ENCODE data around the gene PLEKHG4B. TPM values are rescaled to one million over a fixed set of nuclear protein-coding genes. Genes with fewer than 3 reads are reported as not detected.

The PLEKHG4B gene
- total and polyA plus RNA-seq, 2 of the 8 experiments (the other 6 are each of a cell fraction or from before 2014, with no cell fraction given), result 31.1 to 43.6 TPM

- POLR2A ChIA-PET (ENCODE audit: partially characterized antibody), result interaction anchor here (1.2 to 1.6 kb wide), 2 partner anchors 13 to 24 kb away, joined by 4 to 5 read pairs; partner anchors contain the start of genes CCDC127 and SDHA
- no peaks in the 10 kb centered on the region for H3K27me3 ChIP-seq (replicated peaks in 1 of 4; ENCODE audit: control insufficient read depth in 3 of 4, extremely low read depth in 1 of 4, insufficient read depth in 3 of 4, low read length in 3 of 4)
- no peaks in the 10 kb centered on the region for H3K23me2 ChIP-seq (ENCODE audit: low read depth, low read length)
- no peak overlapping the region for H3K56ac ChIP-seq (replicated peaks; ENCODE audit: insufficient read length, low read depth, low read length)
- H2BK20ac ChIP-seq (ENCODE audit: low read length), result no peak overlapping the region
- no peak overlapping the region for H3K27ac ChIP-seq (ENCODE audit: low read depth, low read length)
- FAIRE-seq (no peak), DNase-seq (ENCODE audit: low read depth in 1 of 2, low spot score in 2 of 2) (no peak)
- CTCF ChIA-PET (ENCODE audit: partially characterized antibody), result interaction anchor here (0.6 to 1.9 kb wide), 8 partner anchors 9 to 253 kb away, joined by 3 to 5 read pairs (median 3); no protein-coding TSS in a partner anchor
- peaks cover 0 to 7% of the 10 kb centered on the region in 2 experiments for H4K20me1 ChIP-seq (replicated peaks in 1 of 2; ENCODE audit: control insufficient read depth in 1 of 2, insufficient read depth in 2 of 2, low read length in 2 of 2)
- no peak overlapping the region for H2BK15ac ChIP-seq (ENCODE audit: low read length)
- H3K23ac ChIP-seq (ENCODE audit: insufficient read length), result no peak overlapping the region
- no peak overlapping the region for H2AK5ac ChIP-seq (ENCODE audit: low read depth, low read length)
- H3K4me1 ChIP-seq (replicated peaks in 1 of 4; ENCODE audit: control insufficient read depth in 3 of 4, insufficient read depth in 4 of 4, low read length in 3 of 4), result peaks cover 0 to 2% (median 1%) of the 10 kb centered on the region in 4 experiments; a peak in 4 of 7 replicates
- no peaks in the 10 kb centered on the region for H3K9me3 ChIP-seq (ENCODE audit: insufficient read depth in 2 of 2, low read depth in 1 of 2, low read length in 1 of 2)
- H3K36me3 ChIP-seq (ENCODE audit: control insufficient read depth in 2 of 4, insufficient read depth in 4 of 4, low read length in 3 of 4), result no peaks in the 10 kb centered on the region
- H3K79me1 ChIP-seq (ENCODE audit: low read depth, low read length), result no peaks in the 10 kb centered on the region; the same call in 1 of the 2 replicates
- no peak overlapping the region for H3K4ac ChIP-seq (replicated peaks; ENCODE audit: insufficient read length, low read depth, low read length)
- H3K14ac ChIP-seq (ENCODE audit: insufficient read length), result no peak overlapping the region
- H3K79me2 ChIP-seq (ENCODE audit: control insufficient read depth in 1 of 2, insufficient read depth in 2 of 2, low read length in 2 of 2), result no peaks in the 10 kb centered on the region
- H3K4me2 ChIP-seq (ENCODE audit: insufficient read depth in 1 of 2, low read depth in 2 of 2, low read length in 2 of 2), result no peak overlapping the region
- no peak overlapping the region for H3K4me3 ChIP-seq (ENCODE audit: extremely low read depth in 1 of 4, insufficient read depth in 2 of 4, low read depth in 3 of 4, low read length in 4 of 4)
- no peak overlapping the region for H4K8ac ChIP-seq (ENCODE audit: extremely low read depth, insufficient read depth, low read length)
- H2BK12ac ChIP-seq (ENCODE audit: low read depth, low read length), result no peak overlapping the region
- no peak overlapping the region for H4K5ac ChIP-seq (ENCODE audit: insufficient read length, low read depth, low read length)
- H2BK5ac ChIP-seq (ENCODE audit: low read depth, low read length), result no peak overlapping the region
- no peak overlapping the region for H4K91ac ChIP-seq (replicated peaks; ENCODE audit: insufficient read length, low read length)
- TF ChIP-seq KDM1A (IDR thresholded peaks at IDR 0.05; ENCODE audit: borderline replicate concordance, low read length) (no peak), CHD1 (IDR thresholded peaks at IDR 0.05; ENCODE audit: low read depth, low read length) (no peak), SIRT6 (IDR thresholded peaks at IDR 0.05; ENCODE audit: low read length) (no peak)
- no peak overlapping the region for H2BK120ac ChIP-seq (replicated peaks; ENCODE audit: low read depth, low read length)
- H3K9ac ChIP-seq (replicated peaks in 1 of 4; ENCODE audit: extremely low read depth in 1 of 4, low read depth in 3 of 4, low read length in 3 of 4), result no peak overlapping the region
- no peak overlapping the region for H3K18ac ChIP-seq (ENCODE audit: extremely low read depth, low read length)
- H2AFZ ChIP-seq (ENCODE audit: low read length), result no peak overlapping the region
- 92% methylated on average over 15 of the region's 15 CpGs; no CpG with 5 or more reads in 1 of the 2 experiments for WGBS, 2 experiments (ENCODE audit: extremely low coverage in 1 of 2, insufficient coverage in 1 of 2, insufficient read length in 1 of 2, insufficient replicate concordance in 2 of 2, low coverage in 1 of 2, low lambda C conversion rate in 2 of 2, missing lambda C conversion rate in 1 of 2)
These were observed 102.1 kb downstream of the PLEKHG4B start for GRCh38 chr5:194102-194501.
